IPS-NIHi11 (cell line): ENCODE results near the gene GMCL2.

ENCODE experiments used
- DNase-seq: peaks from one replicate; pipeline ENCODE4 v3.0.0; 2012; ENCODE audit warnings: mixed read lengths, low spot score

The GMCL2 gene

DNA sequence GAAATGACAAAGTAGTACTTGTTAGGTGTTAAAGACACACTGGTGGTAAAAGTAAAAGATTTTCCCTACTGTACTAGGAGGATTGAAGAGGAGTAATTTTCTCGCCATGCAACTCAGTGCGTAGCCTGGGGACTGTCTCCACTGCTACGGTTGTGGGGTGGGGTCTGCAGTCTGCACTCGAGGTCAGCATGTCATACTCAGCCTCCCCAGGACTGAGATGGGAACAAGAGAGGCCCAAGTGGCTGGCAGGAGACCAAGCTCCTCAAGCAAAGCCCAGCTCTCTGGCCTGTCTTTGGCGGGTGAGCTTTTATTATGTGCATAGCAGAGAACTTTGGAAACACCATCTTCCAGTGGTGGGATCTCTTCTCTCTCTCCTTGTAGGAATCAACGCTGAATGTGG lies 43.9 kb downstream of the GMCL2 start:
- no peak for DNase-seq

DNA sequence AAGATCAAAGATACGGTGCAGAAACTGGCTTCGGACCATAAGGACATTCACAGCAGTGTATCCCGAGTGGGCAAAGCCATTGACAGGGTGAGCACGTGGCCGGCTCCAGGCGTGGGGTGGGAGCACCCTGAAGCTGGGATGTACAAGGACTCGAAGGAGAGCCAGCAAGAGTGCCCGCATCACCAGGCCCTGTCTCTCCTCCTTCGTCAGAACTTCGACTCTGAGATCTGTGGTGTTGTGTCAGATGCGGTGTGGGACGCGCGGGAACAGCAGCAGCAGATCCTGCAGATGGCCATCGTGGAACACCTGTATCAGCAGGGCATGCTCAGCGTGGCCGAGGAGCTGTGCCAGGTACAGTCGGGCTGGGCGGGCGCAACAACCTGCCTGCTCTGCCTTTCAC lies 44.5 kb downstream of the GMCL2 start:
- DNase-seq, result no peak

DNA sequence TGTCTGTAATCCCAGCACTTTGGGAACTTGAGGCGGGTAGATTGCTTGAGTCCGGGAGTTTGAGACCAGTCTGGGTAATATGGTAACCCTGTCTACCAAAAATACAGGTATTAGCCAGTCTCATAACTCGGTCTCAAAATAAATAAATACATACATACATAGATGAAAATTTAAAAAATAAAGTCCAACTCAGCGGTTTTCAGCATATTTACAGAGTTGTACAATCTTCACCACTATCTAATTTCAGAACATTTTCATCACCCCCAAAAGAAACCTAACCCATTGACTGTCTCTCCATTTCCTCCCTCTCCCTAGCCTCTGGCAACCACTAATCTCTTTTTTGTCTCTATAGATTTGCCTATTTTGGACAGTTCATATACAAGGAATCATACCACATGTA lies 45.6 kb downstream of the GMCL2 start:
- DNase-seq, result no peak

DNA sequence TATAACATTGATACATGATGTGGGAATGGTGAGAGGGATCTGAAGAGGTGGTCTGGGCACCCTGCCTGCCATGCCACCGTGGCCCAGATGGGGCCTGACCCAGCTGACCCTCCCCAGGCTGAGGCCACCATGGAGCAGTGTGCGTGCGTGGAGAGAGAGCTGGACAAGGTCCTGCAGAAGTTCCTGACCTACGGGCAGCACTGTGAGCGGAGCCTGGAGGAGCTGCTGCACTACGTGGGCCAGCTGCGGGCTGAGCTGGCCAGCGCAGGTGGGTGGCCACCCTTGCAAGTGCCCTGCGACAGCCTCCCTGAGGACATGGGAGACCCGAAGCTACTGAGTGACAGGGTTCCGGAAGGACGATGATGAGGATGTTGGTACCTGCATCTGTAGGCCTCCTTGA lies 49.2 kb downstream of the GMCL2 start:
- no peak for DNase-seq

DNA sequence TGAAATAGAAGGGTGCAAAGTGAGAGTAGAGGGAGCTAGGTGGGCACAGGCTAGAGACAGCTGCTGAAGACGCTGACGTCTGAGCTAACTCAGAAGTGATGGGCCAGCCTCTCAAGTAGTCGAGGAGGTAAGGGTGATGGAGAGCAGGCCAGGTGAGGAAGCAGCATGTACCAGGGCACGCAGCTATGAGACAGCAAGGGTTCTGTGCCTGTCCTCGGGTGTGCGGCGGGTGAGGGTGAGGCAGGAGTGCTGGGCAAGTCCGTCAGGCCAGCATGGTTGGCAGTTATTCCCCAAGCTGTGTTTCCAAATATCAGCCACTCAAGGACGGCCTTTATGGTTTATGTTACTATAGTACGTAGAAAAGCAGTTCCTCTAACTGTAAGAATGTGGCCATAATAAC lies 50.2 kb downstream of the GMCL2 start:
- DNase-seq, result no peak
